C4-2B (cell line): Measurements from ENCODE around the gene BTC.

Experiments used
- ZFX ChIP-seq: fragments of 450-650 bp; IDR thresholded peaks from 2 replicates; pipeline ENCODE4 v1.6.1; 2017
- TF ChIP-seq, protein P1 (sequence below): fragments of 450-650 bp; conservative IDR thresholded peaks from 2 replicates; pipeline ENCODE4 v1.5.1; 2017; ENCODE audit warnings: mild to moderate bottlenecking

DNA sequence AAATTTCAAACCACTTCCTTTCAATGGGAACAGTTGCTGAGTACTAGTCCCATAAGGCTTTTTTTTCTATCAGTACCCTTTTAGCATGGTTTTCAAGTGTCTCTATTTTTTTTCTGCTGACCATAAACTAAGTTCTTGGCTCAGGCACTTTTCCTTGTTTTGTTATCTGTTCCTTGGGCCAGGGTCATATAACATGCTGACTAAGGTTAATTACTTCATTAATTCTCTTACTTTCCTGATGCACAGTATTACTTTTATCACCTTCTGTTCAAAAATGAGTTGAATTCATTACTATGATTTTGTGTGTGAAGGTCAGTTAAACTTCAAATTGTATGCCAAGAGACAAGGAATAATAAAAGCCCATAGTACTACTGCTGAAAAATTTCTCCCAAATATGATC is 19.7 kb upstream of the BTC start:
- TF ChIP-seq, protein P1, sequence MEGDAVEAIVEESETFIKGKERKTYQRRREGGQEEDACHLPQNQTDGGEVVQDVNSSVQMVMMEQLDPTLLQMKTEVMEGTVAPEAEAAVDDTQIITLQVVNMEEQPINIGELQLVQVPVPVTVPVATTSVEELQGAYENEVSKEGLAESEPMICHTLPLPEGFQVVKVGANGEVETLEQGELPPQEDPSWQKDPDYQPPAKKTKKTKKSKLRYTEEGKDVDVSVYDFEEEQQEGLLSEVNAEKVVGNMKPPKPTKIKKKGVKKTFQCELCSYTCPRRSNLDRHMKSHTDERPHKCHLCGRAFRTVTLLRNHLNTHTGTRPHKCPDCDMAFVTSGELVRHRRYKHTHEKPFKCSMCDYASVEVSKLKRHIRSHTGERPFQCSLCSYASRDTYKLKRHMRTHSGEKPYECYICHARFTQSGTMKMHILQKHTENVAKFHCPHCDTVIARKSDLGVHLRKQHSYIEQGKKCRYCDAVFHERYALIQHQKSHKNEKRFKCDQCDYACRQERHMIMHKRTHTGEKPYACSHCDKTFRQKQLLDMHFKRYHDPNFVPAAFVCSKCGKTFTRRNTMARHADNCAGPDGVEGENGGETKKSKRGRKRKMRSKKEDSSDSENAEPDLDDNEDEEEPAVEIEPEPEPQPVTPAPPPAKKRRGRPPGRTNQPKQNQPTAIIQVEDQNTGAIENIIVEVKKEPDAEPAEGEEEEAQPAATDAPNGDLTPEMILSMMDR, result no peak
- no peak for TF ChIP-seq ZFX
